NCI-H2227 (cell line): ENCODE measurements around the gene ELF5.

Experiments
- DNase-seq: peaks from one replicate; lab custom pipeline; 2025; ENCODE audit not compliant: unreplicated experiment; lab: John Stamatoyannopoulos, UW

The ELF5 gene

GRCh38 chr11:34513682-34514449 lies at the start of gene ELF5:
Gene ELF5, minus strand, starts transcription at chr11:34513794. Its CDS starts 8,045 bp downstream, at chr11:34505749.
- DNase-seq: no peak

DNA sequence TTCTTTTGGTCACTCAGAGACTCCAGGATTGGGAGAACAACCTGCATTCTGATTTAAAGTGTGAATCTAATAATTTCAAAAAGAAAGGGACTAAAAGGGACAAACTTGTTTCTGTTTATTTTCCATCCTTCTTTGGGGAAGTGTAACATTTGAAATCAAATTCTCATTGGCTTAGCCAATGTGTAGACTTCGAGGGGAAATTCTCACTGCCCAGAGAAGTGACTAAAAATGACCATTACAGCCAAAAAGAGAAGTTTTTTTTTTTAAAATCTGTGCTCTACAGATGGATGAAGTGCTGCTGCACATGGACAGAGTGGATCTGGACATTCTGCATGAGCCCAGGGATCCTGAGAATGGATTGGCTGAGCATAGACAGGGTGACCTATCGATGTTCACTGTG lies 49.4 kb upstream of the ELF5 start:
- DNase-seq: no peak

- no peak for DNase-seq
Observed at GRCh38 chr11:34560511-34560910, 46.9 kb upstream of the ELF5 start.

GRCh38 chr11:34558673-34559072 lies 45.1 kb upstream of the ELF5 start:
- DNase-seq: no peak

DNA sequence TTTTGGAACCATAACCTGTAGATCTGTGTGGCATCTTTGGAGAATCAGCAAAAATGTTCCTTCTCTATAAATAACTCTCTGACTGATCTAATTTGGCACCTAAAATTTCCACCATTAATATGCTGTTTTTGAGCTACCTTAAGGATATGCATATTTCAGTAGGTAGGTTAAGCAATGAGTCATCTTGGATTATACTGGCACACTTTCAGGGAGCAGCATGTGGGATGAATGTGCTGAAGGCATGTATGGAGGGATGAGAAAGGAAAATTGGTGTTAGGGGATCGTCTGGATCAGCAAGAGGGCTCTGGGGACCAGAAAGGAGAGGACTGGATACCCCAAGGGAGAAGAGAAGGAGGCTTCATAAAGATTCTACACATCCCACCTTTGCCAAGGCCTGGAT lies 44.6 kb upstream of the ELF5 start:
- DNase-seq: no peak

DNA sequence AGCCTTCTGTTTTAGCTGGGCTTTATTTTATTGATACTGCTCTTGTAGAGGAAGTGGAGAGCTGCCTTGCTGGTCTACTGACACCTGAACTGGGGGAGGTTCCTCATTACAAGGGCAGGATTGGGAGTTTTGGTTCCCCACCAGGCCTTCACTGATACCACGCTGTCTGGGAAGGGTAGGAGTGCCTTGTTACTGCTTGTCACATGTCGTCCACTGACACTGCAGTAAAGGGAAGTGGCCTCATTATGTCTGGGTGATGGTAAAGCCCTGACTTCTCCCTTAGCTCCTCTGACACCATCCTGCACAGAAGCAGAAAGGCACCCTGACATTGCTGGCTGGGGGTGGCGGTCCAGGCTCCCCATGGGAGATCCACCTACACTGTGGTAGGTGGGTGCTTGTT lies 38.7 kb upstream of the ELF5 start:
- no peak for DNase-seq

DNA sequence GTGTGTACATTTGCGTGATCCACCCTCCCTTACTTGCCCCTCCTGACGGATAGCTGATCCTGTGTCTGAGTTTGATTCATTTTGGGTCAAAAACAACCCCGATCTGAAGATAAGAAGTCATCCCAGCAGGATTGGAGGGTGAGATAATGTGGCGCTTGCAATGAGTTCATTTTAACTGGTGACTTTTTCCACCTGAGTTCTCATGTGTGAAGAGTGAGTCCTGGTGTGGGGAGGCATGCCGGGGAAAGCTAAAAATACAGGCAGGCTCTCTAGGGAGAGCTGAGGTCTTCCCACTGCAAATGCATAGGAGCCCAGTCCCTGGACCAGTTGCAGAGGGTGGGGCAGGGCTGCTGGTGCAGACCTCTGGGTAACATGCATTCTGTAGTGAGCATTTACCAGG lies 35.7 kb upstream of the ELF5 start:
- no peak for DNase-seq

DNA sequence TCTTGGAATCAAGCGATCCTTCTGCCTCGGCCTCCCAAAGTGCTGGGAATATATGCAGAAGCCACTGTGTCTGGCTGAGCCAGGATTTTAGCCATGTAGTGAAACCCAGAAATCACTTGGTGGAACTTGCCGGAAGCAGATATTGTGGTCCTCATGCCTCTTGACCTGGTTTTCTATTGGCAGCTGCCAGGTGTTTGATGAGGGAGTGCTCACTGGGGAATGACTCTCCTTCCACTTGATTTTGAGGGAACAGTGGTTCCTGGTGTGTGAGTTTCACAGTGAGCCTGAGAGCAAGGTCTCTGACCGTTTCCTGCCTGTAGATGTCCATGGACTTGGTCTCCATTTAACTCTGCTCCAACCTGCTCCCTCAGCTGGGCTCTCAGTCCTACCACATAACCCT lies 34.7 kb upstream of the ELF5 start:
- DNase-seq: no peak

GRCh38 chr11:34546511-34547209 lies 33.1 kb upstream of the ELF5 start:
- DNase-seq: no peak

DNA sequence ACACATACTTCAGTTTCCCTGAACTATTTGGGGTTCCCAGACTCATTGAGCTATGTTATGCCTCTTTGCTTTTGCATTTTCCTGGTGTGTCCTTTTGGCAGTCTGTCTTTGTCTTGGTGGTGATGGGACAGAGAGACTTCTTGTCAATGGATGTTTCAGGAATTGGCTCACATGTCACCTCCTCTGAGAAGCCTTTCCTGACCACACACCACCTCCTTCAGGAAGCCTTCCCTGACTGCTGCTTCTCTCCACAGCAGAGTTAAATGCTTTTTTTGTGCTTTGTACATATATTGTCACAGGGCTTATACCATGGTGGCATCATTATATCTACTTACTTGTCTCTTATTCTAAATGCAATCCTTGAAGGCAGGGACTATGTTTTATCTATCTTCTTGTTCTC lies 28.5 kb upstream of the ELF5 start:
- DNase-seq: no peak

DNA sequence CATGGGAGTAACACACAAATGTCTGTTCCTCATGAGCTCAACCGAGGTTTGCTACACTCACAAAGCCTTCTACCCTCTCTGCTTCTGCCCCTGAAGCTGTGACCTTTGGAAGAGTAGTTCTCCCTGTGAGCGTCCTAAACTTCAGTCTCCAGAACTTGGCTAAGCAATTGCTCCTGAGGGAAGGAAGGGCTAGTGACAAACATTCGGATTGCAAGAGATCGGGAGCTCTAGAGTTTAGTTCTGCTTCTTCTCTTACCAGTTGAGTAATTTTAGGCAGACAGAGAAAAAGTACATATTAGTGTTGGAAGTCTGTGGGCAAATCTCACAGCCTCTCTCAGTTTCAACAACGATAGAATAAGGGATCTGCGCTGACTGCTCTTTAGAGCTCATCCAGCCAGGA lies 27.3 kb upstream of the ELF5 start:
- no peak for DNase-seq

DNA sequence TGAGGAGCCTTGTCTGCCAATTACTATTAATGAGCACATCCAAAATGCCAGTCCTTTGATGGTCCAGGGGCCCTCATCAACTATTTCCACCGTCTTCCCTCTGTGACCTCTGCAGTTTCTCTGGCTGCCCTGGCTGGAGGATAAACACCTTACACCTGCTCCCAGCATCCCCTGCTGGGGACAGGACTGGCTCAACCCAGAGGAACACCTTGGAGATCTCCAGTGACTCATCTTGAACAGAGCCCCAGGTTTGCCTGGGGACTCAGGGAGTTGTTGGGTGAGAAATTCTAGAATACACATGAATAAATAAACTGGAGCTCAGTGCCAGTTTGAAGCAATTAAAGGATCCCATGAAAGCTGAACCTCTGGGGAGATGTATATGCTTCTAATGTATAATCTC lies 24.0 kb upstream of the ELF5 start:
- DNase-seq: no peak

DNA sequence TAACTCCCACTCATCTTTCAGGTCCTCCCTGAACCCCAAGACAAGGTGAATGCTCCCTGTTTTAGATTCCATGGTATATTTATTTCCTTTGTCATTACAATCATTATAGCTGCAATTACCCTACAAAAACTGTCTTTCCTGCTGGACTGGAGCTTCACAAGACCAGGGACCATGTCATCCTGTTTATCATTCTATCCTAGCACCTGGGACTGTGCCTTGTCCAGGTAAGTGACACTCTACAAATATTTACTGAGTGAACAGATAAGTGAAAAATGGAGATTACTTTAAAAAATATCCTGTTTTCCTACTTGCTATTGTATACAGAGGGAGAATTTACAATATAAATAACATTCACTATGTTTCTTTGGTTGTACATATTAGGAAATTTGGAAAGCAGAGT lies 22.5 kb upstream of the ELF5 start:
- DNase-seq: no peak

DNA sequence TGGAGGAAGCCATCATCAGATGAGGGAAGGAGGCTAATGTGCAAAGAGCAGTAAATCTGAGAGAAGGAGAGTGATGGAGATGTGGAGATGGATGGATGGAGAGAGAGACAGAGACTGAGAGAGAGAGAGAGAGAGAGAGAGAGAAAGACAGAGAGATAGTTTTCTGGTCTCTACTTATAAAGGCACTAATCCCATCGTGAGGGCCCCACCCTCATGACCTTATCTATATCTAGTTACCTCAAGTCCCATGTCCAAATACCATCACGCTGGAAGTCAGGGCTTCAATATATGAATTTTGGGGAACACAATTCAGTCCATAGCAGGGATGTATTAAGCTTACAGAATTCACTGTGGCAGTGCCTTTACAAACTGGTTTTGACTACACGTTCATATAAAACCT lies 21.2 kb upstream of the ELF5 start:
- no peak for DNase-seq

DNA sequence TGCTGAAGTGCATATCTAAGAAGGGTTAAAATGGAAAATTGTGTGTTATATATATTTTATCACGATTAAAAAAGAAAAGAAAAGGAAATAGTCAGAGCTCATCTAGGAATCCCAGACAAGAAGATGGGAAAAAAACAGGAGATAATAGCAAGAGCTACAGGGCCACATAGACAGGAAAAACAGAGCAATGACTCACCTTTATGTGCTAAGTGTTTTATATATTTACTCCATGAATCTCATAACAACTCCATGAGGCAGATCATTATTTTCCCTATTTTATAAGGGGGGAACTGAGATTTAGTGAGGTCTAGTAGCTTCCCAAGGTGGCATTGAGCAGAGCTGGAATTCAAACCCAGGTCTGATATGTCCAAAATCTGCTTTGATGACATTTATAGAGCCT lies 18.1 kb upstream of the ELF5 start:
- DNase-seq: no peak

DNA sequence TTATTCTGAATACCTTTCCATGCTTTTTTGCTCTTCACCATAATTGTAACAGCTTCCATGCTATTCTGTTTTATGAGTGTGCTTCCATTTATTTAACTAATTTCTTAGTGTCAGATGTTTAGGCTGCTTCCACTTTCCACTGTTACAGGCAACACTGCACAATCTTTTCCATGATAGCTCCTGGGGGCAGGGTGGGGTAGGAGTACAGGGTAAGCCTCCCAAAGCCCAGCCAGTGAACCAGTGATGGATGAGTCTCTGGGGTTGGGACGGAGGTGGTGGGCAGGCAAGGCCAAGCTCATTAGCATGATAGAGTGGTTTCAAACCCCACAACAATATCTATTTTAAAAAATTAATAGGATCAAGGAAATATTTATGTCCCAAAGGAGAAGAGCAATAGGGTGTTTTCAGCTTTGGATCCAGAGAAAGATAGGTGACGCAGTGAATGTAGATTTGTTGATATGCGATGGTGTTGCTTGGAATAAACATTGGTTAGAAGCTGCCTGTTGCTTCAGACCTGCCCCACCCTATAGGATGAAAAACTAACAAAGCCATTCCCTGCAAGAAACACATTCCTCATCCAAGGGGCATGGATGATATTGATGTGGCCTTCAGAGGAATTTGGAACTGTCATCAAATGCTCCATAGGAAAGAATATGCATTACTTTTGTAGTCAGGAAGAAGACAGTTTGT lies 17.1 kb upstream of the ELF5 start:
- no peak for DNase-seq

DNA sequence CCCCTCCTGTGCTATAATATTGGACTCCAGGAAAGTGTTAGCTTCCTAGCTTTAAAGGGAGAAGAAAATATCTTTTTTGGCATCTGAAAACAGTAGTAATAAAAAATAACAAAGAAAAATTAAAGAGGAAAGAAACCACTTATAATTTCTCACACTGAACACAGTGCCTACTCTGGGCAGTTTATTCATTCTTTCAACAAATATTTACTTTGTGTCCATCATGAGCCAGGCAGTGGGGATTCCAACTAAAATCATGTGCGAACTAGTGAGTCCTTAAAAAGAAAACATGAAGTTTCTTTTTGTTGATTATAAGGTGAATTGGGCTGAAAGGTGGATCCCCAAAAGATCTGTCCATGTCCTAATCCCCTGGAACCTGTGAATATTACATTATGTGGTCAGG lies 16.0 kb upstream of the ELF5 start:
- no peak for DNase-seq

DNA sequence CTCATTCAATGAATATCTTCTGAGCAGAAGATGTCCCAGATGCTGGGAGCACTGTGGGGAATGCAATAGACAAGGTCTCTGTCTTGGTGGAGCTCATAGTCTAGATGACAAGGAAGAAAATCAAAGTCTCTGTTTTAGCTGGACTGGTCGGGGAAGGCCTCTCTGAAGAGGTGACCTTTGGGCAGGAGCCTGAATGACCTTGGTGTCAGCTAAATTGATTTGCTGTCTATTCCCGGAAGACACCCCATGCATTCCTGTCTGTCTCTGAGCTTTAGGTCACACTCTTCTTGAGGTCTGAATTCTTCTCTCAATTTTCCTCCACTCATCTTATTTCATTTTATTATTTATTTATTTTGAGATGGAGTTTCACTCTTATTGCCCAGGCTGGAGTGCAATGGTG lies 14.5 kb upstream of the ELF5 start:
- no peak for DNase-seq

GRCh38 chr11:34525888-34526657 lies 12.5 kb upstream of the ELF5 start:
- DNase-seq: no peak

DNA sequence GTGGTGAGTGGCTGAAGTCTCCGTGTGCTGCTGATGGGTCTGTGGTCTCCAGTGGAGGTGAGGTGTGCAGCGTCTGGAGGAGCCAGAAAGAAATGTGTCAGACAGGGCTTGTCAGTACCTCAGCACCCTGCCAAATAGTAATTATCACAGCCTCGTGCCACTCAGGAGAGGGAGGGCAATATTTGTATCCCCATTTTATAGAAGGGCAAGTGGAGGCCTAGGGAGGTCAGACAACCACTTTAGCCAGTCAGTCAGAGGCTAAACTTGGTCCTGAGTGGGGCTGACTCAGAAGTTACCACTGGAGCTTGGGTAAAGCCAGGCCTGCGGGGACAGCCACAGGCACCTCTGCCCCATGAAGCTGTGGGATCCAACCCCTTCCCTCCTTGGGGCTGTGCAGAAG lies 11.5 kb upstream of the ELF5 start:
- DNase-seq: no peak

DNA sequence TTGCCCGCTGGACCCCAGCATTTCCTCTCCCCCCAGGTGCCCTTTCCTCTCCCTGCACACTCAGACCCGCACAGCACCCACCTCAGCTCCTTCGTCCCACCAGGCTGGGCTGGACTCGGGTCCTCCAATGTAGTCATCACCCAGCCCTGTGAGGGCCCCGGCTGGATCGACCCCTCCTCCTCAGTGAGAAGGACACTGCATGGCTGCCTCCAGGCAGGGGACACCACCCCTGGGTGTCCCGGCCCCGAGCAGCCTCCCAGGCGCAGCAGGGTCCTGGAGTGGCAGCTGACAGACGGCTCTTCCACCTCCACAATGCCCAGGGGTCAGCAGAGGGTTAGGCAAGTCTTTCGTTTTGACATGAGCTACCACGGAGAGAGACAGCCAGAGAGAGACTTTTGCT lies 11.1 kb upstream of the ELF5 start:
- no peak for DNase-seq
